ENCODE data around the gene POLN.

DNA sequence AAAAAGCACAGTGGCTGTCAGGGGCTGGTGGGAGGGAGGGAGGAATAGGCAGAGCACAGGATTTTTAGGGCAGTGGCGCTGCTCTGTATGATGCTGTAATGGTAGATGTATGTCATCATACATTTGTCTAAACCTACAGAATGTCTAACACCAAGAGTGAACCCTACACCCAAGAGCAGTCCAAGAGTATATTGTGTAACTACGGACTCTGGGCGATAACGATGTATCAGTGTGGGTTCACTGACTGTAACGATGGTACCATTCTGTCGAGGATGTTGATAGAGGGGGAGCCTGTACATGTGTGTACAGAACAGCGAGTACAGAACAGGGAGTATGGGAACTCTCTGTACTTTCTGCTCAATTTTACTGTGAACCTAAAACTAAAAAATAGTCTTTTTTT, 76.5 kb downstream of the POLN start:
- TF ChIP-seq, protein P1, sequence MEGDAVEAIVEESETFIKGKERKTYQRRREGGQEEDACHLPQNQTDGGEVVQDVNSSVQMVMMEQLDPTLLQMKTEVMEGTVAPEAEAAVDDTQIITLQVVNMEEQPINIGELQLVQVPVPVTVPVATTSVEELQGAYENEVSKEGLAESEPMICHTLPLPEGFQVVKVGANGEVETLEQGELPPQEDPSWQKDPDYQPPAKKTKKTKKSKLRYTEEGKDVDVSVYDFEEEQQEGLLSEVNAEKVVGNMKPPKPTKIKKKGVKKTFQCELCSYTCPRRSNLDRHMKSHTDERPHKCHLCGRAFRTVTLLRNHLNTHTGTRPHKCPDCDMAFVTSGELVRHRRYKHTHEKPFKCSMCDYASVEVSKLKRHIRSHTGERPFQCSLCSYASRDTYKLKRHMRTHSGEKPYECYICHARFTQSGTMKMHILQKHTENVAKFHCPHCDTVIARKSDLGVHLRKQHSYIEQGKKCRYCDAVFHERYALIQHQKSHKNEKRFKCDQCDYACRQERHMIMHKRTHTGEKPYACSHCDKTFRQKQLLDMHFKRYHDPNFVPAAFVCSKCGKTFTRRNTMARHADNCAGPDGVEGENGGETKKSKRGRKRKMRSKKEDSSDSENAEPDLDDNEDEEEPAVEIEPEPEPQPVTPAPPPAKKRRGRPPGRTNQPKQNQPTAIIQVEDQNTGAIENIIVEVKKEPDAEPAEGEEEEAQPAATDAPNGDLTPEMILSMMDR (IDR thresholded peaks at IDR 0.05) = no peak
- TF ChIP-seq POLR2A (IDR thresholded peaks at IDR 0.05) = no peak
- TF ChIP-seq POLR2AphosphoS5 (IDR thresholded peaks at IDR 0.05) = no peak
